ENCODE results near the gene HOATZ. TPM values are rescaled to one million over a fixed set of nuclear protein-coding genes. Genes with fewer than 3 reads are reported as not detected.

Gene HOATZ
- total and polyA plus RNA-seq, 2 of the 13 experiments (the other 11 are each of a cell fraction or from before 2014, with no cell fraction given), result not detected

DNA sequence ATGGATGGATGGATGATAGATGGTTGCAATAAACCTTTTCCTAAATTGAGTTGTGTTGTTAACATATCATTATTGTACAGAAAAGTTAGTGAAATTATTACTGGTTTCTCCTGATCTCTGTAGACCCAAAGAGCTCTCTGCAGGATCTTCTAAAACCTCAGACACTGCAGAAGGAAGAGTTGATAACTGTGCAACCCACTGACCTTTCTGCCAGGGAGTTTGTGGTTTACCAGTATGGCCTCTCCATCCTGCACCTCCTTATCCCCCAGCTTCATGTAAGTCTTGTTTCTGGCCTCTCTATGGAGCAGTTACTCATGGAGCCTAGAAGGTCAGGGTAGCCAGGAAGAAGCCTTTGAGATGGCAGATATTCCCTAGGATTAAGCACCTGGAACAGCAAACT, 48.0 kb upstream of the HOATZ start:
- Histone ChIP-seq H3K9ac (ENCODE audit: insufficient read depth, low read depth, low read length) (no peak overlapping the region), H3K9me3 (ENCODE audit: low read length) (no peaks in the 10 kb centered on the region), H3K79me2 (ENCODE audit: insufficient read depth, low read length) (no peaks in the 10 kb centered on the region), H3K4me1 (ENCODE audit: insufficient read depth, low read length) (no peaks in the 10 kb centered on the region), H3K27me3 (ENCODE audit: control insufficient read depth in 1 of 2, insufficient read depth in 2 of 2, low read length in 2 of 2) (peaks cover 2 to 6% of the 10 kb centered on the region in 2 experiments; a peak in 3 of 5 replicates), H2AFZ (ENCODE audit: low read length) (no peak overlapping the region), H4K20me1 (ENCODE audit: insufficient read depth, low read length) (no peaks in the 10 kb centered on the region), H3K27ac (ENCODE audit: extremely low read length, insufficient read depth, low read length) (no peak overlapping the region), H3K4me3 (replicated peaks in 1 of 3; ENCODE audit: insufficient read depth in 1 of 3, low read depth in 2 of 3, low read length in 3 of 3) (no peak overlapping the region), H3K36me3 (replicated peaks in 1 of 2; ENCODE audit: control insufficient read depth in 1 of 2, insufficient read depth in 2 of 2, low read length in 2 of 2) (no peaks in the 10 kb centered on the region), H3K4me2 (ENCODE audit: low read depth, low read length) (no peak overlapping the region)
- CTCF ChIA-PET (ENCODE audit: low intra/inter-chr PET ratio, low total read pairs), result no interaction called here
- no peak for DNase-seq (ENCODE audit: low spot score)
- no peak for ATAC-seq
- BruUV-seq (replicated peaks), result no TSS peak
- intact Hi-C loops (cut with micrococcal nuclease; ENCODE audit: unreplicated experiment) (no loop called here), in situ Hi-C loops (cut with HindIII; ENCODE audit: extremely low pct_ligation_motif_present, low pct_unique_long_range_greater_than_20kb) (no loop called here)
- POLR2A ChIA-PET, result no interaction called here
- no peak for FAIRE-seq
- TF ChIP-seq ZNF10 (CRISPR knock-in tag; IDR thresholded peaks at IDR 0.05; ENCODE audit: borderline replicate concordance, low read depth) (no peak), REPIN1 (CRISPR knock-in tag; IDR thresholded peaks at IDR 0.05; ENCODE audit: borderline replicate concordance, low read depth) (no peak), CREM (IDR thresholded peaks at IDR 0.05) (no peak), CREM (CRISPR knock-in tag; IDR thresholded peaks at IDR 0.05) (no peak), JDP2 (CRISPR knock-in tag; IDR thresholded peaks at IDR 0.05; ENCODE audit: borderline replicate concordance) (no peak), ZNF775 (CRISPR knock-in tag; IDR thresholded peaks at IDR 0.05; ENCODE audit: borderline replicate concordance) (no peak), GFI1 (CRISPR knock-in tag; IDR thresholded peaks at IDR 0.05; ENCODE audit: borderline replicate concordance) (no peak)
- TF ChIP-seq, protein P1, sequence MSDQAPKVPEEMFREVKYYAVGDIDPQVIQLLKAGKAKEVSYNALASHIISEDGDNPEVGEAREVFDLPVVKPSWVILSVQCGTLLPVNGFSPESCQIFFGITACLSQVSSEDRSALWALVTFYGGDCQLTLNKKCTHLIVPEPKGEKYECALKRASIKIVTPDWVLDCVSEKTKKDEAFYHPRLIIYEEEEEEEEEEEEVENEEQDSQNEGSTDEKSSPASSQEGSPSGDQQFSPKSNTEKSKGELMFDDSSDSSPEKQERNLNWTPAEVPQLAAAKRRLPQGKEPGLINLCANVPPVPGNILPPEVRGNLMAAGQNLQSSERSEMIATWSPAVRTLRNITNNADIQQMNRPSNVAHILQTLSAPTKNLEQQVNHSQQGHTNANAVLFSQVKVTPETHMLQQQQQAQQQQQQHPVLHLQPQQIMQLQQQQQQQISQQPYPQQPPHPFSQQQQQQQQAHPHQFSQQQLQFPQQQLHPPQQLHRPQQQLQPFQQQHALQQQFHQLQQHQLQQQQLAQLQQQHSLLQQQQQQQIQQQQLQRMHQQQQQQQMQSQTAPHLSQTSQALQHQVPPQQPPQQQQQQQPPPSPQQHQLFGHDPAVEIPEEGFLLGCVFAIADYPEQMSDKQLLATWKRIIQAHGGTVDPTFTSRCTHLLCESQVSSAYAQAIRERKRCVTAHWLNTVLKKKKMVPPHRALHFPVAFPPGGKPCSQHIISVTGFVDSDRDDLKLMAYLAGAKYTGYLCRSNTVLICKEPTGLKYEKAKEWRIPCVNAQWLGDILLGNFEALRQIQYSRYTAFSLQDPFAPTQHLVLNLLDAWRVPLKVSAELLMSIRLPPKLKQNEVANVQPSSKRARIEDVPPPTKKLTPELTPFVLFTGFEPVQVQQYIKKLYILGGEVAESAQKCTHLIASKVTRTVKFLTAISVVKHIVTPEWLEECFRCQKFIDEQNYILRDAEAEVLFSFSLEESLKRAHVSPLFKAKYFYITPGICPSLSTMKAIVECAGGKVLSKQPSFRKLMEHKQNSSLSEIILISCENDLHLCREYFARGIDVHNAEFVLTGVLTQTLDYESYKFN (CRISPR knock-in tag; conservative IDR thresholded peaks at IDR 0.05), result no peak
